SK-N-SH treated with all-trans-retinoic acid at 6 μM for 48 hours (cell line): ENCODE measurements around the gene HIVEP3.

ENCODE experiments used
- ATAC-seq: fragments of 200-7000 bp; cut with Tn5 transposase; 3 replicates; pipeline ENCODE4 v1.9.1; 2020; ENCODE audit warnings: mild to moderate bottlenecking, moderate library complexity
- ARNTL ChIP-seq: fragments of 450-650 bp; formaldehyde crosslinking; IDR thresholded peaks from 2 replicates; pipeline ENCODE4 v1.5.0; 2020; ENCODE audit warnings: low read depth, mild to moderate bottlenecking, moderate library complexity, borderline replicate concordance
- BACH2 ChIP-seq: fragments of 250-450 bp; sonication (Bioruptor Pico); IDR thresholded peaks from 2 replicates; pipeline ENCODE4 v1.9.0; 2021; ENCODE audit warnings: mild to moderate bottlenecking, borderline replicate concordance
- CSDC2 ChIP-seq: fragments of 250-450 bp; sonication (Bioruptor Pico); IDR thresholded peaks from 2 replicates; pipeline ENCODE4 v1.5.0; 2020; ENCODE audit warnings: mild to moderate bottlenecking, moderate library complexity
- ESRRG ChIP-seq: fragments of 250-450 bp; sonication (Bioruptor Pico); IDR thresholded peaks from 2 replicates; pipeline ENCODE4 v1.6.1; 2021; ENCODE audit warnings: mild to moderate bottlenecking
- GLIS3 ChIP-seq: fragments of 250-450 bp; sonication (Bioruptor Pico); IDR thresholded peaks from 2 replicates; pipeline ENCODE4 v1.5.0; 2020; ENCODE audit warnings: mild to moderate bottlenecking, moderate library complexity
- ISL1 ChIP-seq: fragments of 250-450 bp; sonication (Bioruptor Pico); IDR thresholded peaks from 2 replicates; pipeline ENCODE4 v2.1.2; 2022; ENCODE audit warnings: mild to moderate bottlenecking, moderate library complexity
- OSR1 ChIP-seq: fragments of 250-450 bp; sonication (Bioruptor Pico); IDR thresholded peaks from 2 replicates; pipeline ENCODE4 v1.8.0; 2022; ENCODE audit warnings: moderate library complexity, mild to moderate bottlenecking, inconsistent platforms
- PATZ1 ChIP-seq: fragments of 250-450 bp; sonication (Bioruptor Pico); IDR thresholded peaks from 2 replicates; pipeline ENCODE4 v1.8.0; 2020; ENCODE audit warnings: mild to moderate bottlenecking, moderate library complexity, borderline replicate concordance
- PPARA ChIP-seq: fragments of 250-450 bp; sonication (Bioruptor Pico); IDR thresholded peaks from 2 replicates; pipeline ENCODE4 v1.5.0; 2020; ENCODE audit warnings: mild to moderate bottlenecking, borderline replicate concordance
- RARB ChIP-seq: fragments of 250-450 bp; sonication (Bioruptor Pico); IDR thresholded peaks from 2 replicates; pipeline ENCODE4 v1.8.0; 2021; ENCODE audit warnings: mild to moderate bottlenecking, moderate library complexity
- SNAI2 ChIP-seq: fragments of 250-450 bp; sonication (Bioruptor Pico); IDR thresholded peaks from 2 replicates; pipeline ENCODE4 v1.5.0; 2020; ENCODE audit warnings: mild to moderate bottlenecking, moderate library complexity
- TCF4 ChIP-seq: fragments of 250-450 bp; sonication (Bioruptor Pico); IDR thresholded peaks from 2 replicates; pipeline ENCODE4 v1.8.0; 2021; ENCODE audit warnings: mild to moderate bottlenecking, moderate library complexity, borderline replicate concordance
- TOX ChIP-seq: fragments of 250-450 bp; sonication (Bioruptor Pico); IDR thresholded peaks from 2 replicates; pipeline ENCODE4 v1.8.0; 2021; ENCODE audit warnings: mild to moderate bottlenecking, moderate library complexity, borderline replicate concordance
- TSHZ2 ChIP-seq: fragments of 250-450 bp; sonication (Bioruptor Pico); IDR thresholded peaks from 2 replicates; pipeline ENCODE4 v1.5.0; 2020; ENCODE audit warnings: mild to moderate bottlenecking, moderate library complexity
- ZC3H10 ChIP-seq: fragments of 250-450 bp; sonication (Bioruptor Pico); IDR thresholded peaks from 2 replicates; pipeline ENCODE4 v1.5.1; 2021; ENCODE audit warnings: mild to moderate bottlenecking, moderate library complexity
- ZFP30 ChIP-seq: fragments of 450-650 bp; formaldehyde crosslinking; IDR thresholded peaks from 2 replicates; pipeline ENCODE4 v1.5.0; 2022; ENCODE audit warnings: mild to moderate bottlenecking, moderate library complexity
- ZNF565 ChIP-seq: fragments of 450-650 bp; formaldehyde crosslinking; conservative IDR thresholded peaks from 2 replicates; pipeline ENCODE4 v1.5.0; 2020; ENCODE audit warnings: low read depth, mild to moderate bottlenecking, moderate library complexity
- ZNF70 ChIP-seq: fragments of 450-650 bp; formaldehyde crosslinking; IDR thresholded peaks from 2 replicates; pipeline ENCODE4 v1.5.0; 2020; ENCODE audit warnings: mild to moderate bottlenecking, moderate library complexity
- ZNF8 ChIP-seq: fragments of 450-650 bp; formaldehyde crosslinking; IDR thresholded peaks from 2 replicates; pipeline ENCODE4 v1.5.0; 2020; ENCODE audit warnings: mild to moderate bottlenecking, moderate library complexity
- TF ChIP-seq, protein P1 (sequence below): fragments of 250-450 bp; sonication (Bioruptor Pico); IDR thresholded peaks from 2 replicates; pipeline ENCODE4 v1.8.0; 2021; ENCODE audit warnings: low read depth, mild to moderate bottlenecking, moderate library complexity, borderline replicate concordance
- TF ChIP-seq, protein P2 (sequence below): fragments of 250-450 bp; sonication (Bioruptor Pico); IDR thresholded peaks from 2 replicates; pipeline ENCODE4 v1.5.1; 2021; ENCODE audit warnings: mild to moderate bottlenecking, moderate library complexity

Gene HIVEP3

GRCh38 chr1:41861535-41862383 is 57.0 kb downstream of the HIVEP3 start:
- ATAC-seq, result peak; percentile 23
- TF ChIP-seq BACH2 (CRISPR knock-in tag) (no peak), TSHZ2 (CRISPR knock-in tag) (no peak), OSR1 (CRISPR knock-in tag) (no peak), SNAI2 (CRISPR knock-in tag) (no peak), ESRRG (no peak), RARB (CRISPR knock-in tag) (no peak), GLIS3 (CRISPR knock-in tag) (no peak), PATZ1 (CRISPR knock-in tag) (no peak), ZC3H10 (no peak), ZNF565 (CRISPR knock-in tag) (no peak), ISL1 (CRISPR knock-in tag) (no peak), ARNTL (CRISPR knock-in tag) (no peak), TCF4 (CRISPR knock-in tag) (no peak)
- TF ChIP-seq, protein P1, sequence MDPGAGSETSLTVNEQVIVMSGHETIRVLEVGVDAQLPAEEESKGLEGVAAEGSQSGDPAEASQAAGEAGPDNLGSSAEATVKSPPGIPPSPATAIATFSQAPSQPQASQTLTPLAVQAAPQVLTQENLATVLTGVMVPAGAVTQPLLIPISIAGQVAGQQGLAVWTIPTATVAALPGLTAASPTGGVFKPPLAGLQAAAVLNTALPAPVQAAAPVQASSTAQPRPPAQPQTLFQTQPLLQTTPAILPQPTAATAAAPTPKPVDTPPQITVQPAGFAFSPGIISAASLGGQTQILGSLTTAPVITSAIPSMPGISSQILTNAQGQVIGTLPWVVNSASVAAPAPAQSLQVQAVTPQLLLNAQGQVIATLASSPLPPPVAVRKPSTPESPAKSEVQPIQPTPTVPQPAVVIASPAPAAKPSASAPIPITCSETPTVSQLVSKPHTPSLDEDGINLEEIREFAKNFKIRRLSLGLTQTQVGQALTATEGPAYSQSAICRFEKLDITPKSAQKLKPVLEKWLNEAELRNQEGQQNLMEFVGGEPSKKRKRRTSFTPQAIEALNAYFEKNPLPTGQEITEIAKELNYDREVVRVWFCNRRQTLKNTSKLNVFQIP (CRISPR knock-in tag), result no peak
- TF ChIP-seq, all 23 proteins: peak for 0

- no peak for ATAC-seq
- TF ChIP-seq ESRRG (no peak), PPARA (CRISPR knock-in tag) (no peak), RARB (CRISPR knock-in tag) (no peak), ARNTL (CRISPR knock-in tag) (no peak), TCF4 (CRISPR knock-in tag) (no peak), OSR1 (CRISPR knock-in tag) (no peak), BACH2 (CRISPR knock-in tag) (no peak), TSHZ2 (CRISPR knock-in tag) (no peak), SNAI2 (CRISPR knock-in tag) (no peak), ZNF70 (CRISPR knock-in tag) (no peak), ZNF8 (no peak), ZFP30 (CRISPR knock-in tag) (no peak), GLIS3 (CRISPR knock-in tag) (no peak), TOX (CRISPR knock-in tag) (no peak), PATZ1 (CRISPR knock-in tag) (no peak), CSDC2 (CRISPR knock-in tag) (no peak), ZNF565 (CRISPR knock-in tag) (no peak), ZC3H10 (no peak)
- TF ChIP-seq, protein P1 (CRISPR knock-in tag), result no peak
- TF ChIP-seq, protein P2, sequence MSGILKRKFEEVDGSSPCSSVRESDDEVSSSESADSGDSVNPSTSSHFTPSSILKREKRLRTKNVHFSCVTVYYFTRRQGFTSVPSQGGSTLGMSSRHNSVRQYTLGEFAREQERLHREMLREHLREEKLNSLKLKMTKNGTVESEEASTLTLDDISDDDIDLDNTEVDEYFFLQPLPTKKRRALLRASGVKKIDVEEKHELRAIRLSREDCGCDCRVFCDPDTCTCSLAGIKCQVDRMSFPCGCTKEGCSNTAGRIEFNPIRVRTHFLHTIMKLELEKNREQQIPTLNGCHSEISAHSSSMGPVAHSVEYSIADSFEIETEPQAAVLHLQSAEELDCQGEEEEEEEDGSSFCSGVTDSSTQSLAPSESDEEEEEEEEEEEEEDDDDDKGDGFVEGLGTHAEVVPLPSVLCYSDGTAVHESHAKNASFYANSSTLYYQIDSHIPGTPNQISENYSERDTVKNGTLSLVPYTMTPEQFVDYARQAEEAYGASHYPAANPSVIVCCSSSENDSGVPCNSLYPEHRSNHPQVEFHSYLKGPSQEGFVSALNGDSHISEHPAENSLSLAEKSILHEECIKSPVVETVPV (CRISPR knock-in tag), result no peak
Measured at GRCh38 chr1:41860771-41861170, 58.0 kb downstream of the HIVEP3 start.
